Measurements from ENCODE around the gene DNAH2. TPM values are rescaled to one million over a fixed set of nuclear protein-coding genes. Genes with fewer than 3 reads are reported as not detected.

DNAH2 gene
- total and polyA plus RNA-seq, 9 of the 15 experiments (the other 6 are each of a cell fraction or from before 2014, with no cell fraction given) = 0.03 TPM; not detected in 8

DNA sequence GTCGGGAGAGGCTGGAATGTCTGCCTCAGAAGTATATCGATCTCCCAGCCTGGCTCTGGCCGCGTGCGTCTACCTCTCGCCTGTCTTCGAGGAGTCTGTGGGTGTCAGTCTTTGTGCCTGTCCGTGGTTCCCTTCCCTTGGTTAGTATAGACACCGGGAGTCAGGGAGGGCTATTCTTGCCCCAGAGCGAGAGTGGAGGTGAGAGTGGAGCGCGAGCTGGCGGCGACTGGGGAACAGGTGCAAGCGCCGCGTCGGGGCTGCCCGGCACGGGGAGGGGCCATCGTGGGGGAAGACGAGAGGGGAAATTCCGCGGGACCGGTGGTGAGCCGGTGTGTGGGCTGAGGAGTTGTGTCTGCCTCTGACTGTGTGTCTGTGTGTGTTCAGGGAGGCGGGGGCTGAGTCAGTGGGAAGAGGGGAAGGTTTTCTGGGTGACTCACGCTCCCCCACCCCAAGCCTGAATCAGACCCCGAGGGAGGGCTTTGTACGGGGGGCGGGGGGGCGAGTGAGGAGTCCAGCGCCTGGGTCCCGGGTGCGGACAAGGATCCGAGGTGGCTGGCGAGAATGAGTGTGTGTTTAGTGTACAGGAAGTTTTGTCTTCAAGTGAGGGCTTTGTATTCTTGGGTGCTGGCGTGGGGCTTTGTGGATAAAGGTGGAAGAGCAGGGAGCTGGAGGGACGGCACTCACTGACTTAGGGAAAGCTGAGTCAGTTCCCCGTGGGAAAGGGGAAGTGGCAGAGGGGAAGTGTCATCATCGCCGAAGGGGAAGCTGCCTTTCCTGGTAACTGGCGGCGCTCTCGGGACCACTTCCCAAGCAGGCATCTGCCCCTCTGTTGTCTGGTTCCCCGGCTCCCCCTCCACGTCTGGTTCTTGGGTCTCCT, 125.1 kb downstream of the DNAH2 start (continued):
- TF ChIP-seq, protein P1, sequence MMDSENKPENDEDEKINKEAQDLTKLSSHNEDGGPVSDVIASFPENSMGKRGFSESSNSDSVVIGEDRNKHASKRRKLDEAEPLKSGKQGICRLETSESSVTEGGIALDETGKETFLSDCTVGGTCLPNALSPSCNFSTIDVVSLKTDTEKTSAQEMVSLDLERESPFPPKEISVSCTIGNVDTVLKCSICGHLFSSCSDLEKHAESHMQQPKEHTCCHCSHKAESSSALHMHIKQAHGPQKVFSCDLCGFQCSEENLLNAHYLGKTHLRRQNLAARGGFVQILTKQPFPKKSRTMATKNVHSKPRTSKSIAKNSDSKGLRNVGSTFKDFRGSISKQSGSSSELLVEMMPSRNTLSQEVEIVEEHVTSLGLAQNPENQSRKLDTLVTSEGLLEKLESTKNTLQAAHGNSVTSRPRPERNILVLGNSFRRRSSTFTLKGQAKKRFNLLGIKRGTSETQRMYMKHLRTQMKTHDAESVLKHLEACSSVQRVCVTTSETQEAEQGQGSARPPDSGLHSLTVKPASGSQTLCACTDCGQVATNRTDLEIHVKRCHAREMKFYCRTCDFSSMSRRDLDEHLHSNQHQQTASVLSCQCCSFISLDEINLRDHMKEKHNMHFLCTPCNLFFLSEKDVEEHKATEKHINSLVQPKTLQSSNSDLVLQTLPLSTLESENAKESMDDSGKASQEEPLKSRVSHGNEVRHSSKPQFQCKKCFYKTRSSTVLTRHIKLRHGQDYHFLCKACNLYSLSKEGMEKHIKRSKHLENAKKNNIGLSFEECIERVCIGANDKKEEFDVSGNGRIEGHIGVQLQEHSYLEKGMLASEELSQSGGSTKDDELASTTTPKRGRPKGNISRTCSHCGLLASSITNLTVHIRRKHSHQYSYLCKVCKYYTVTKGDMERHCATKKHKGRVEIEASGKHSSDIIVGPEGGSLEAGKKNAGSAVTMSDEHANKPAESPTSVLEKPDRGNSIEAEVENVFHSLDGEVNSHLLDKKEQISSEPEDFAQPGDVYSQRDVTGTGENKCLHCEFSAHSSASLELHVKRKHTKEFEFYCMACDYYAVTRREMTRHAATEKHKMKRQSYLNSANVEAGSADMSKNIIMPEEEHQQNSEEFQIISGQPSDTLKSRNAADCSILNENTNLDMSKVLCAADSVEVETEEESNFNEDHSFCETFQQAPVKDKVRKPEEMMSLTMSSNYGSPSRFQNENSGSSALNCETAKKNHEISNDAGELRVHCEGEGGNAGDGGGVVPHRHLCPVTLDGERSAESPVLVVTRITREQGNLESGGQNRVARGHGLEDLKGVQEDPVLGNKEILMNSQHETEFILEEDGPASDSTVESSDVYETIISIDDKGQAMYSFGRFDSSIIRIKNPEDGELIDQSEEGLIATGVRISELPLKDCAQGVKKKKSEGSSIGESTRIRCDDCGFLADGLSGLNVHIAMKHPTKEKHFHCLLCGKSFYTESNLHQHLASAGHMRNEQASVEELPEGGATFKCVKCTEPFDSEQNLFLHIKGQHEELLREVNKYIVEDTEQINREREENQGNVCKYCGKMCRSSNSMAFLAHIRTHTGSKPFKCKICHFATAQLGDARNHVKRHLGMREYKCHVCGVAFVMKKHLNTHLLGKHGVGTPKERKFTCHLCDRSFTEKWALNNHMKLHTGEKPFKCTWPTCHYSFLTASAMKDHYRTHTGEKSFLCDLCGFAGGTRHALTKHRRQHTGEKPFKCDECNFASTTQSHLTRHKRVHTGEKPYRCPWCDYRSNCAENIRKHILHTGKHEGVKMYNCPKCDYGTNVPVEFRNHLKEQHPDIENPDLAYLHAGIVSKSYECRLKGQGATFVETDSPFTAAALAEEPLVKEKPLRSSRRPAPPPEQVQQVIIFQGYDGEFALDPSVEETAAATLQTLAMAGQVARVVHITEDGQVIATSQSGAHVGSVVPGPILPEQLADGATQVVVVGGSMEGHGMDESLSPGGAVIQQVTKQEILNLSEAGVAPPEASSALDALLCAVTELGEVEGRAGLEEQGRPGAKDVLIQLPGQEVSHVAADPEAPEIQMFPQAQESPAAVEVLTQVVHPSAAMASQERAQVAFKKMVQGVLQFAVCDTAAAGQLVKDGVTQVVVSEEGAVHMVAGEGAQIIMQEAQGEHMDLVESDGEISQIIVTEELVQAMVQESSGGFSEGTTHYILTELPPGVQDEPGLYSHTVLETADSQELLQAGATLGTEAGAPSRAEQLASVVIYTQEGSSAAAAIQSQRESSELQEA (IDR thresholded peaks at IDR 0.05; ENCODE audit: low read depth) = no peak
- peak; percentile 63 for TF ChIP-seq NFE2 (IDR thresholded peaks at IDR 0.05; ENCODE audit: low read depth)
- TF ChIP-seq HDAC1 (IDR thresholded peaks at IDR 0.05) = no peak
- no peak for TF ChIP-seq SMC3 (conservative IDR thresholded peaks at IDR 0.05; ENCODE audit: insufficient read depth, low read depth, low read length)
- TF ChIP-seq NCOR1 (IDR thresholded peaks at IDR 0.05) = 0 out of 2 replicates have a peak, but pooled peaks have one; percentile 20
- no peak for TF ChIP-seq STAT5A (IDR thresholded peaks at IDR 0.05; ENCODE audit: borderline replicate concordance, low read length)
- TF ChIP-seq ZNF232 (CRISPR knock-in tag; IDR thresholded peaks at IDR 0.05) = no peak
- TF ChIP-seq MAZ (CRISPR knock-in tag; conservative IDR thresholded peaks at IDR 0.05 in 1 of 2, IDR thresholded peaks at IDR 0.05 in 1 of 2) = peak in 1 of 2 experiments; percentile 43; a peak in 1 of 4 replicates
- TF ChIP-seq ZBTB1 (CRISPR knock-in tag; IDR thresholded peaks at IDR 0.05; ENCODE audit: borderline replicate concordance, low read depth) = no peak
- peak in 1 of 2 experiments; percentile 60; a peak in 1 of 4 replicates for TF ChIP-seq SIN3A (IDR thresholded peaks at IDR 0.05; ENCODE audit: borderline replicate concordance in 2 of 2, control insufficient read depth in 1 of 2, low read depth in 2 of 2, low read length in 2 of 2)
- TF ChIP-seq MECOM (CRISPR knock-in tag; IDR thresholded peaks at IDR 0.05) = no peak
- peak; percentile 43; the same call in 1 of the 2 replicates for TF ChIP-seq CEBPG (CRISPR knock-in tag; IDR thresholded peaks at IDR 0.05)
- TF ChIP-seq CEBPG (tag; conservative IDR thresholded peaks at IDR 0.05 in 1 of 2, IDR thresholded peaks at IDR 0.05 in 1 of 2) = peak; percentile 48 to 61; a peak in 2 of 4 replicates
- TF ChIP-seq PCBP1 (IDR thresholded peaks at IDR 0.05; ENCODE audit: low read depth, low read length, poor library complexity, severe bottlenecking) = no peak
- TF ChIP-seq, protein P2, sequence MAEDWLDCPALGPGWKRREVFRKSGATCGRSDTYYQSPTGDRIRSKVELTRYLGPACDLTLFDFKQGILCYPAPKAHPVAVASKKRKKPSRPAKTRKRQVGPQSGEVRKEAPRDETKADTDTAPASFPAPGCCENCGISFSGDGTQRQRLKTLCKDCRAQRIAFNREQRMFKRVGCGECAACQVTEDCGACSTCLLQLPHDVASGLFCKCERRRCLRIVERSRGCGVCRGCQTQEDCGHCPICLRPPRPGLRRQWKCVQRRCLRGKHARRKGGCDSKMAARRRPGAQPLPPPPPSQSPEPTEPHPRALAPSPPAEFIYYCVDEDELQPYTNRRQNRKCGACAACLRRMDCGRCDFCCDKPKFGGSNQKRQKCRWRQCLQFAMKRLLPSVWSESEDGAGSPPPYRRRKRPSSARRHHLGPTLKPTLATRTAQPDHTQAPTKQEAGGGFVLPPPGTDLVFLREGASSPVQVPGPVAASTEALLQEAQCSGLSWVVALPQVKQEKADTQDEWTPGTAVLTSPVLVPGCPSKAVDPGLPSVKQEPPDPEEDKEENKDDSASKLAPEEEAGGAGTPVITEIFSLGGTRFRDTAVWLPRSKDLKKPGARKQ (CRISPR knock-in tag; IDR thresholded peaks at IDR 0.05) = no peak
- no peak for TF ChIP-seq ZFP1 (CRISPR knock-in tag; IDR thresholded peaks at IDR 0.05)
- TF ChIP-seq EGR1 (conservative IDR thresholded peaks at IDR 0.05) = peak; percentile 81
- no peak for TF ChIP-seq RNF2 (IDR thresholded peaks at IDR 0.05)

Data from K562 (cell line).